ENCODE results near the gene SIM2. TPM values are rescaled to one million over a fixed set of nuclear protein-coding genes. Genes with fewer than 3 reads are reported as not detected.

The SIM2 gene
- total RNA-seq, 4 donors from 2014 or later, result 1.00 to 9.3 (median 4.1) TPM

DNA sequence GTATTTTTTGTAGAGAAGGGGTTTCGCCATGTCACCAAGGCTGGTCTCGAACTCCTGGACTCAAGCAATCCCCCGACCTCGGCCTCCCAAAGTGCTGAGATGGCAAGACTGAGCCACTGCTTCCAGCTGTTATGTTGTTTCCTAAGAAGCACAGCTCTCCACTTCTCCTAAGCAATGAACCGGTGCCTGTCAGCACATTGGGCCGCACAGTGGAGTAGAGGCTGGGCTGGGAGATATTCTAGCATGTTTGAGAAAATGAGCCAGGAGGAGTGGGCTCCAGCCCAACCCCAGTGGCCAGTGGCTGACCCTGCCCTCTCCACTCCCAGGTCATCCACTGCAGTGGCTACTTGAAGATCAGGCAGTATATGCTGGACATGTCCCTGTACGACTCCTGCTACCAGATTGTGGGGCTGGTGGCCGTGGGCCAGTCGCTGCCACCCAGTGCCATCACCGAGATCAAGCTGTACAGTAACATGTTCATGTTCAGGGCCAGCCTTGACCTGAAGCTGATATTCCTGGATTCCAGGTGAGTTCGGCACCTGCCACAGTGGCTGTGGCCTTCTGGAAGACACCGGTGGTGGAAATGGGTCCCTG, 27.0 kb downstream of the SIM2 start:
- intact Hi-C loops (cut with DNase I; ENCODE audit: low total_unique reads), result no loop called here
- no peaks in the 10 kb centered on the region for H3K4me1 ChIP-seq
- peaks cover 0 to 14% (median 2%) of the 10 kb centered on the region in 3 donors for H3K27me3 ChIP-seq
- H3K27ac ChIP-seq, result no peak overlapping the region
- H3K4me3 ChIP-seq, result no peak overlapping the region
- TF ChIP-seq CTCF (IDR thresholded peaks at IDR 0.05 in 4 of 5, conservative IDR thresholded peaks at IDR 0.05 in 1 of 5), result no peak
- no peak for TF ChIP-seq POLR2A (IDR thresholded peaks at IDR 0.05)
- H3K36me3 ChIP-seq, result no peaks in the 10 kb centered on the region
- no peaks in the 10 kb centered on the region for H3K9me3 ChIP-seq
- DNase-seq (no peak), ATAC-seq (no peak)
- in situ Hi-C loops (cut with MboI; ENCODE audit: low sequenced_read_pairs in 4 of 4), result no loop called here

- in situ Hi-C loops (cut with MboI; ENCODE audit: low sequenced_read_pairs in 4 of 4) (no loop called here), intact Hi-C loops (cut with DNase I; ENCODE audit: low total_unique reads) (no loop called here)
- no peaks in the 10 kb centered on the region for H3K4me1 ChIP-seq
- no peak overlapping the region for H3K27ac ChIP-seq
- H3K4me3 ChIP-seq, result no peak overlapping the region
- no peaks in the 10 kb centered on the region for H3K9me3 ChIP-seq
- ATAC-seq (no peak), DNase-seq (no peak)
- peaks cover 0 to 18% (median 4%) of the 10 kb centered on the region in 3 donors for H3K27me3 ChIP-seq
- no peaks in the 10 kb centered on the region for H3K36me3 ChIP-seq
- TF ChIP-seq POLR2A (IDR thresholded peaks at IDR 0.05), result no peak
- no peak for TF ChIP-seq CTCF (IDR thresholded peaks at IDR 0.05 in 4 of 5, conservative IDR thresholded peaks at IDR 0.05 in 1 of 5)
These were observed 29.0 kb downstream of the SIM2 start for GRCh38 chr21:36727866-36728265.

- ATAC-seq (no peak), DNase-seq (no peak)
- H3K4me3 ChIP-seq, result no peak overlapping the region
- no peaks in the 10 kb centered on the region for H3K4me1 ChIP-seq
- intact Hi-C loops (cut with DNase I; ENCODE audit: low total_unique reads), result no loop called here
- no peaks in the 10 kb centered on the region for H3K9me3 ChIP-seq
- TF ChIP-seq POLR2A (IDR thresholded peaks at IDR 0.05), result no peak
- TF ChIP-seq CTCF (IDR thresholded peaks at IDR 0.05 in 4 of 5, conservative IDR thresholded peaks at IDR 0.05 in 1 of 5), result no peak
- no peak overlapping the region for H3K27ac ChIP-seq
- H3K36me3 ChIP-seq, result no peaks in the 10 kb centered on the region
- peaks cover 0 to 18% (median 4%) of the 10 kb centered on the region in 3 donors for H3K27me3 ChIP-seq
- in situ Hi-C loops (cut with MboI; ENCODE audit: low sequenced_read_pairs in 4 of 4), result no loop called here
These were observed 29.6 kb downstream of the SIM2 start for GRCh38 chr21:36728371-36729111.

- no peak for TF ChIP-seq CTCF (IDR thresholded peaks at IDR 0.05 in 4 of 5, conservative IDR thresholded peaks at IDR 0.05 in 1 of 5)
- TF ChIP-seq POLR2A (IDR thresholded peaks at IDR 0.05), result no peak
- Histone ChIP-seq H3K27me3 (peaks cover 0 to 20% (median 4%) of the 10 kb centered on the region in 3 donors), H3K4me1 (no peaks in the 10 kb centered on the region), H3K9me3 (no peaks in the 10 kb centered on the region), H3K36me3 (no peaks in the 10 kb centered on the region), H3K27ac (no peak overlapping the region), H3K4me3 (no peak overlapping the region)
- no peak for ATAC-seq
- in situ Hi-C loops (cut with MboI; ENCODE audit: low sequenced_read_pairs in 4 of 4) (no loop called here), intact Hi-C loops (cut with DNase I; ENCODE audit: low total_unique reads) (no loop called here)
- no peak for DNase-seq
These were observed 30.5 kb downstream of the SIM2 start for GRCh38 chr21:36729310-36729970.
